SK-N-SH (cell line): ENCODE results near the gene SMAD4. TPM values are rescaled to one million over a fixed set of nuclear protein-coding genes. Genes with fewer than 3 reads are reported as not detected.

Experiments used
- CTCF ChIA-PET: fragments of 300-600, 350-600 bp; formaldehyde crosslinking; extraction: SDS; loops from one replicate; lab custom pipeline; 2021; lab: Yijun Ruan, JAX
- POLR2A ChIA-PET: fragments of 350-600 bp; sonication (Branson Sonifier 250); formaldehyde crosslinking; extraction: SDS; loops from one replicate; lab custom pipeline; 2020; ENCODE audit warnings: antibody characterized with exemption, inconsistent platforms; lab: Yijun Ruan, JAX
- DNase-seq: peaks from one replicate; pipeline ENCODE4 v3.0.0; 2012
- H2AFZ ChIP-seq: fragments of 200-600 bp; sonication (generic); 2 replicates; pipeline ENCODE4 v1.8.1; 2016; ENCODE audit warnings: antibody characterized with exemption, mild to moderate bottlenecking, low read depth
- H3F3A ChIP-seq: fragments of 200-600 bp; sonication (generic); replicated peaks from 2 replicates; pipeline ENCODE3; 2016; ENCODE audit warnings: antibody characterized with exemption, mild to moderate bottlenecking; ENCODE audit not compliant: insufficient read depth
- H3K27ac ChIP-seq, 2 experiments: fragments of 200-500 bp in 1 of 2; fragments of 200-600 bp in 1 of 2; sonication (Bioruptor generic) in 1 of 2; sonication (generic), shearing (Covaris generic) in 1 of 2; 2 replicates each; pipeline versions ENCODE4 v1.5.1 to v1.6.1; 2014 to 2016; ENCODE audit warnings: low read depth in 2 of 2, inconsistent platforms in 1 of 2, low read length in 1 of 2, mild to moderate bottlenecking in 1 of 2, mixed read lengths in 1 of 2
- H3K27me3 ChIP-seq: fragments of 200-600 bp; sonication (generic), shearing (Covaris generic); 2 replicates; pipeline ENCODE4 v1.6.1; 2016; ENCODE audit warnings: mixed run types; ENCODE audit not compliant: insufficient read depth
- H3K36me3 ChIP-seq, 2 experiments: fragments of 200-500 bp in 1 of 2; fragments of 200-600 bp in 1 of 2; sonication (Bioruptor generic) in 1 of 2; sonication (generic) in 1 of 2; replicated peaks in 1 of 2; 2 replicates each; pipeline versions ENCODE3 to v1.5.1; 2014 to 2016; ENCODE audit warnings: low read length in 1 of 2, mild to moderate bottlenecking in 1 of 2; ENCODE audit not compliant: insufficient read depth in 2 of 2, control insufficient read depth in 1 of 2
- H3K4me1 ChIP-seq, 2 experiments: fragments of 200-500 bp in 1 of 2; fragments of 200-600 bp in 1 of 2; sonication (Bioruptor generic) in 1 of 2; sonication (generic), shearing (Covaris generic) in 1 of 2; 2 replicates each; pipeline versions ENCODE4 v1.5.1 to v1.6.1; 2014 to 2016; ENCODE audit warnings: low read depth in 1 of 2, low read length in 1 of 2, mixed run types in 1 of 2; ENCODE audit not compliant: insufficient read depth in 2 of 2, control insufficient read depth in 1 of 2
- H3K4me2 ChIP-seq: fragments of 200-600 bp; sonication (generic), shearing (Covaris generic); 2 replicates; pipeline ENCODE4 v1.6.1; 2017; ENCODE audit warnings: mixed run types
- H3K4me3 ChIP-seq, 2 experiments: fragments of 200-500 bp in 1 of 2; fragments of 200-600 bp in 1 of 2; sonication (Bioruptor generic) in 1 of 2; sonication (generic), shearing (Covaris generic) in 1 of 2; 2 replicates each; pipeline versions ENCODE4 v1.5.1 to v1.8.1; 2014 to 2016; ENCODE audit warnings: low read depth in 2 of 2, inconsistent platforms in 1 of 2, low read length in 1 of 2, mild to moderate bottlenecking in 1 of 2, mixed read lengths in 1 of 2, moderate library complexity in 1 of 2
- H3K79me2 ChIP-seq: fragments of 200-600 bp; sonication (generic); 2 replicates; pipeline ENCODE4 v1.8.1; 2017; ENCODE audit warnings: mild to moderate bottlenecking; ENCODE audit not compliant: insufficient read depth
- H3K9ac ChIP-seq: fragments of 200-600 bp; sonication (generic); 2 replicates; pipeline ENCODE4 v1.6.1; 2017; ENCODE audit warnings: mixed run types
- H3K9me2 ChIP-seq: fragments of 200-600 bp; sonication (generic); 2 replicates; pipeline ENCODE4 v1.6.1; 2017; ENCODE audit warnings: mixed run types
- H3K9me3 ChIP-seq: fragments of 200-600 bp; sonication (generic); 2 replicates; pipeline ENCODE4 v1.6.1; 2017; ENCODE audit warnings: mixed run types, mild to moderate bottlenecking, moderate library complexity
- H4K20me1 ChIP-seq: fragments of 200-600 bp; sonication (generic); 2 replicates; pipeline ENCODE4 v1.6.1; 2017; ENCODE audit warnings: mild to moderate bottlenecking, mixed run types; ENCODE audit not compliant: insufficient read depth
- FOSL2 ChIP-seq: IDR thresholded peaks from 2 replicates; pipeline ENCODE4 v1.4.0; 2012; ENCODE audit warnings: low read depth, mild to moderate bottlenecking, moderate library complexity, borderline replicate concordance
- FOXJ3 ChIP-seq: sonication (generic); formaldehyde crosslinking; IDR thresholded peaks from 2 replicates; pipeline ENCODE4 v1.5.1; 2020; ENCODE audit warnings: mild to moderate bottlenecking, missing genetic modification reagents
- MEF2A ChIP-seq: IDR thresholded peaks from 2 replicates; pipeline ENCODE4 v1.4.0; 2012; ENCODE audit warnings: low read depth, borderline replicate concordance
- NRF1 ChIP-seq: IDR thresholded peaks from 2 replicates; pipeline ENCODE4 v1.6.1; 2012; ENCODE audit warnings: low read depth, mild to moderate bottlenecking, low read length
- POLR2AphosphoS5 ChIP-seq: IDR thresholded peaks from 2 replicates; pipeline ENCODE4 v1.6.1; 2012; ENCODE audit warnings: low read depth, low read length
- RAD21 ChIP-seq: IDR thresholded peaks from 2 replicates; pipeline ENCODE4 v1.6.1; 2012; ENCODE audit warnings: mild to moderate bottlenecking, low read length
- RCOR1 ChIP-seq: fragments of 150-350 bp; IDR thresholded peaks from 2 replicates; pipeline ENCODE4 v1.6.1; 2017; ENCODE audit warnings: antibody characterized with exemption, low read length
- RXRA ChIP-seq: IDR thresholded peaks from 2 replicates; pipeline ENCODE4 v1.4.0; 2012; ENCODE audit warnings: low read depth, mild to moderate bottlenecking, borderline replicate concordance
- SIN3A ChIP-seq: IDR thresholded peaks from 2 replicates; pipeline ENCODE4 v1.6.1; 2012; ENCODE audit warnings: low read depth, mild to moderate bottlenecking, low read length, moderate library complexity, borderline replicate concordance
- TCF12 ChIP-seq: IDR thresholded peaks from 2 replicates; pipeline ENCODE4 v1.4.0; 2012
- TEAD4 ChIP-seq: IDR thresholded peaks from 2 replicates; pipeline ENCODE4 v1.4.0; 2012; ENCODE audit warnings: mild to moderate bottlenecking, borderline replicate concordance; ENCODE audit not compliant: insufficient read depth
- WGBS: methylation state at CpG from one replicate; pipeline ENCODE4 v1.1.6; 2017; ENCODE audit warnings: low lambda C conversion rate; 5-methylcytosine and 5-hydroxymethylcytosine counted together
- polyA plus RNA-seq, 3 experiments: library from polyadenylated mRNA; depleted of rRNA; stranded (reverse); fragments of >200 nt; gene quantifications; 2 replicates each; pipeline ENCODE4 v1.2.3, GENCODE V29; 2012
- TF ChIP-seq, protein P1 (sequence below): IDR thresholded peaks from 2 replicates; pipeline ENCODE4 v1.4.0; 2012; ENCODE audit warnings: low read depth, borderline replicate concordance
- TF ChIP-seq, protein P2 (sequence below): IDR thresholded peaks from 2 replicates; pipeline ENCODE4 v1.4.0; 2012; ENCODE audit warnings: low read depth, borderline replicate concordance
- TF ChIP-seq, protein P3 (sequence below): fragments of 200-600 bp; sonication (generic); IDR thresholded peaks from 2 replicates; pipeline ENCODE4 v1.6.1; 2017; ENCODE audit warnings: antibody characterized with exemption, mild to moderate bottlenecking, moderate library complexity
- TF ChIP-seq, protein P4 (sequence below): IDR thresholded peaks from 2 replicates; pipeline ENCODE4; 2012
- TF ChIP-seq, protein P5 (sequence below): fragments of 150-350 bp; IDR thresholded peaks from 2 replicates; pipeline ENCODE4 v1.6.1; 2017; ENCODE audit warnings: antibody characterized with exemption, low read length, low read depth, borderline replicate concordance

The SMAD4 gene
- polyA plus RNA-seq, 1 of the 3 experiments (the other 2 are of a cell fraction), result 43.3 TPM

DNA sequence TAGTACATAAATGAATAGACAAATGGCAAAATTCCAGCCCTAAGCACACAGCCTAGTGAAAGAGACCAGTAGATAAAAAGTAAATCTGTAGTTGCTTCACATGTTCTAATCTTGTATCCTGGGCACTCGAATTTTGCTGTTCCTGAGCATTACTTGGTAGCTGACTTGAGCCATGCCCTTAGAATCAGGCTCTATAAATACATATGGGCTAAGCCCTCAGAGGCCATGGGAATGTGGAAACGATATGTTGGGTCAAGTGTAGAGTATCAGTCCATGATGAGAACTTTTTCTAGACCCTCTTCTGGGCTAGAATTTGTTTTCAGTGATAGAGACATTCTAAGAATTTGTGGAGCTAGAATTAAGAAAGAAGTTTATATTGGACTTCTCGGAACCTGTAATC, 40.3 kb upstream of the SMAD4 start:
- no peaks in the 10 kb centered on the region; the same call in 1 of the 2 replicates for H3K79me2 ChIP-seq
- H3K36me3 ChIP-seq, result peaks cover 2 to 3% of the 10 kb centered on the region in 2 experiments
- H3K4me3 ChIP-seq, result no peak overlapping the region
- no peak overlapping the region for H2AFZ ChIP-seq
- DNase-seq, result no peak
- no peak overlapping the region for H3K9ac ChIP-seq
- ChIA-PET POLR2A (no interaction called here), CTCF (no interaction called here)
- H3K4me1 ChIP-seq, result peaks cover 3 to 5% of the 10 kb centered on the region in 2 experiments; a peak in 1 of 4 replicates
- no peak overlapping the region for H3K4me2 ChIP-seq
- no peaks in the 10 kb centered on the region for H3K9me2 ChIP-seq
- whole genome bisulfite sequencing, result 92% methylated on average over 3 of the region's 3 CpGs
- no peak for TF ChIP-seq MEF2A
- TF ChIP-seq, all 33 proteins: peak for 0
- H3K27me3 ChIP-seq, result no peaks in the 10 kb centered on the region
- H3K9me3 ChIP-seq, result no peaks in the 10 kb centered on the region
- peaks cover 18% of the 10 kb centered on the region for H3F3A ChIP-seq
- H3K27ac ChIP-seq, result no peak overlapping the region
- H4K20me1 ChIP-seq, result 0 out of 2 replicates have a peak, but pooled peaks cover 4% of the 10 kb centered on the region

DNA sequence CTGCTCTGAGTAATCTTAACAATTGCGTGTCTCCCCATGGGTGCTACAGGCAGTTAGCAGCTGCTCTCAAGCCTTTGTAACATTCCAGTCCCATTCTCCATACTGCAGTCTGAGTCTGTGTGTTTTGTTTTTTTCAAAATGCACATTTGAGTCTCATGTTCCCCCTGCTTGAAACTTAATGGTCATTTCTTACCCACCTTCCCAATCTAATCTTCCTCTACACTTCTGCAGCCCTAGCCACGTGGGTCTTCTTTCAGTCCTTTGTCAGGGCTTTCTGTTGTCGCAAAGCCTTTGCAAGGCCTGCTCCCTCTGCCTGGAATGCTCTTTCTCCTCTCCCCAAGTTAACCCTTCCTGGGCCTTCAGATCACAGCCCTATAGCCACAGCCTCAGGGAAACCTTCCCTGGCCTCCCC, 37.7 kb upstream of the SMAD4 start:
- no peak for TF ChIP-seq SIN3A
- TF ChIP-seq FOSL2, result no peak
- TF ChIP-seq TEAD4, result no peak
- TF ChIP-seq, protein P1, sequence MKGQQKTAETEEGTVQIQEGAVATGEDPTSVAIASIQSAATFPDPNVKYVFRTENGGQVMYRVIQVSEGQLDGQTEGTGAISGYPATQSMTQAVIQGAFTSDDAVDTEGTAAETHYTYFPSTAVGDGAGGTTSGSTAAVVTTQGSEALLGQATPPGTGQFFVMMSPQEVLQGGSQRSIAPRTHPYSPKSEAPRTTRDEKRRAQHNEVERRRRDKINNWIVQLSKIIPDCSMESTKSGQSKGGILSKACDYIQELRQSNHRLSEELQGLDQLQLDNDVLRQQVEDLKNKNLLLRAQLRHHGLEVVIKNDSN, result no peak
- TF ChIP-seq, protein P2, sequence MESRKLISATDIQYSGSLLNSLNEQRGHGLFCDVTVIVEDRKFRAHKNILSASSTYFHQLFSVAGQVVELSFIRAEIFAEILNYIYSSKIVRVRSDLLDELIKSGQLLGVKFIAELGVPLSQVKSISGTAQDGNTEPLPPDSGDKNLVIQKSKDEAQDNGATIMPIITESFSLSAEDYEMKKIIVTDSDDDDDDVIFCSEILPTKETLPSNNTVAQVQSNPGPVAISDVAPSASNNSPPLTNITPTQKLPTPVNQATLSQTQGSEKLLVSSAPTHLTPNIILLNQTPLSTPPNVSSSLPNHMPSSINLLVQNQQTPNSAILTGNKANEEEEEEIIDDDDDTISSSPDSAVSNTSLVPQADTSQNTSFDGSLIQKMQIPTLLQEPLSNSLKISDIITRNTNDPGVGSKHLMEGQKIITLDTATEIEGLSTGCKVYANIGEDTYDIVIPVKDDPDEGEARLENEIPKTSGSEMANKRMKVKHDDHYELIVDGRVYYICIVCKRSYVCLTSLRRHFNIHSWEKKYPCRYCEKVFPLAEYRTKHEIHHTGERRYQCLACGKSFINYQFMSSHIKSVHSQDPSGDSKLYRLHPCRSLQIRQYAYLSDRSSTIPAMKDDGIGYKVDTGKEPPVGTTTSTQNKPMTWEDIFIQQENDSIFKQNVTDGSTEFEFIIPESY, result no peak
- TF ChIP-seq, protein P3, sequence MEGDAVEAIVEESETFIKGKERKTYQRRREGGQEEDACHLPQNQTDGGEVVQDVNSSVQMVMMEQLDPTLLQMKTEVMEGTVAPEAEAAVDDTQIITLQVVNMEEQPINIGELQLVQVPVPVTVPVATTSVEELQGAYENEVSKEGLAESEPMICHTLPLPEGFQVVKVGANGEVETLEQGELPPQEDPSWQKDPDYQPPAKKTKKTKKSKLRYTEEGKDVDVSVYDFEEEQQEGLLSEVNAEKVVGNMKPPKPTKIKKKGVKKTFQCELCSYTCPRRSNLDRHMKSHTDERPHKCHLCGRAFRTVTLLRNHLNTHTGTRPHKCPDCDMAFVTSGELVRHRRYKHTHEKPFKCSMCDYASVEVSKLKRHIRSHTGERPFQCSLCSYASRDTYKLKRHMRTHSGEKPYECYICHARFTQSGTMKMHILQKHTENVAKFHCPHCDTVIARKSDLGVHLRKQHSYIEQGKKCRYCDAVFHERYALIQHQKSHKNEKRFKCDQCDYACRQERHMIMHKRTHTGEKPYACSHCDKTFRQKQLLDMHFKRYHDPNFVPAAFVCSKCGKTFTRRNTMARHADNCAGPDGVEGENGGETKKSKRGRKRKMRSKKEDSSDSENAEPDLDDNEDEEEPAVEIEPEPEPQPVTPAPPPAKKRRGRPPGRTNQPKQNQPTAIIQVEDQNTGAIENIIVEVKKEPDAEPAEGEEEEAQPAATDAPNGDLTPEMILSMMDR, result no peak
- no peak for TF ChIP-seq RAD21
- TF ChIP-seq RXRA, result no peak
- no peak for TF ChIP-seq RCOR1
- TF ChIP-seq POLR2AphosphoS5, result no peak
- TF ChIP-seq FOXJ3 (CRISPR knock-in tag), result no peak
- TF ChIP-seq TCF12, result no peak
- no peak for TF ChIP-seq NRF1
- TF ChIP-seq, protein P4, sequence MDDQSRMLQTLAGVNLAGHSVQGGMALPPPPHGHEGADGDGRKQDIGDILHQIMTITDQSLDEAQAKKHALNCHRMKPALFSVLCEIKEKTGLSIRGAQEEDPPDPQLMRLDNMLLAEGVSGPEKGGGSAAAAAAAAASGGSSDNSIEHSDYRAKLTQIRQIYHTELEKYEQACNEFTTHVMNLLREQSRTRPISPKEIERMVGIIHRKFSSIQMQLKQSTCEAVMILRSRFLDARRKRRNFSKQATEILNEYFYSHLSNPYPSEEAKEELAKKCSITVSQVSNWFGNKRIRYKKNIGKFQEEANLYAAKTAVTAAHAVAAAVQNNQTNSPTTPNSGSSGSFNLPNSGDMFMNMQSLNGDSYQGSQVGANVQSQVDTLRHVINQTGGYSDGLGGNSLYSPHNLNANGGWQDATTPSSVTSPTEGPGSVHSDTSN, result no peak
- TF ChIP-seq, protein P5, sequence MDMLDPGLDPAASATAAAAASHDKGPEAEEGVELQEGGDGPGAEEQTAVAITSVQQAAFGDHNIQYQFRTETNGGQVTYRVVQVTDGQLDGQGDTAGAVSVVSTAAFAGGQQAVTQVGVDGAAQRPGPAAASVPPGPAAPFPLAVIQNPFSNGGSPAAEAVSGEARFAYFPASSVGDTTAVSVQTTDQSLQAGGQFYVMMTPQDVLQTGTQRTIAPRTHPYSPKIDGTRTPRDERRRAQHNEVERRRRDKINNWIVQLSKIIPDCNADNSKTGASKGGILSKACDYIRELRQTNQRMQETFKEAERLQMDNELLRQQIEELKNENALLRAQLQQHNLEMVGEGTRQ, result no peak
- WGBS, result 75% methylated on average over 3 of the region's 3 CpGs
- H2AFZ ChIP-seq, result no peak overlapping the region
- H3K9ac ChIP-seq, result no peak overlapping the region
- CTCF ChIA-PET, result no interaction called here
- H3K9me2 ChIP-seq, result no peaks in the 10 kb centered on the region
- no peaks in the 10 kb centered on the region for H3K9me3 ChIP-seq
- H3K4me1 ChIP-seq, result no peaks in the 10 kb centered on the region
- no peaks in the 10 kb centered on the region for H3K27me3 ChIP-seq
- no peak overlapping the region for H3K27ac ChIP-seq
- no peak overlapping the region for H3K4me2 ChIP-seq
- POLR2A ChIA-PET, result no interaction called here
- no peaks in the 10 kb centered on the region for H3K36me3 ChIP-seq
- no peaks in the 10 kb centered on the region for H4K20me1 ChIP-seq
- no peak overlapping the region for H3K4me3 ChIP-seq
- no peaks in the 10 kb centered on the region for H3K79me2 ChIP-seq
- H3F3A ChIP-seq, result peaks cover 5% of the 10 kb centered on the region
- DNase-seq, result no peak
